Islet of Langerhans (tissue), 1 donor: ENCODE results near the gene LCORL.
A peak's percentile ranks its signal among the peaks of the same experiment; 100 is the strongest.

Experiments used
- FAIRE-seq: peaks from one replicate; lab custom pipeline; 2011; peaks lifted over from hg19 to GRCh38; lab: Jason Lieb, UNC

The LCORL gene

DNA sequence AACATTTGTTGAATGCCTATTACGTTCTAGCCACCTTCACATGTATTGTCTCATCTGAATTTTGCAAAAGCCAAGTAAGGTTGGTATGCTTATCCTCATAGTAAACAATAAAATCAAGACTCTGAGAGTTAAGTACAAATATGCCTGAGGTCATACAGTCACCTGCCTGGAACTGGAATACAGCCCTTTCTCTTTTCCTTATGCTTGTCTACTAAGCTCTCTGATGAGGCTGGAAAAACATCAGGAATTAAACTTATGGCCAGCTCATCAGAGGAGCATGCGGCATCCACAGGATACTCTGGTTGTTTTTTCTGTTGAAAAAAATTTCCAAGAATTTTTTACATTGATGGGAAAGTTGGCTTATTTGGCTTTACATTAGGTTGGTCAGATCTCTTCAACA, 175.3 kb downstream of the LCORL start:
- no peak for FAIRE-seq

DNA sequence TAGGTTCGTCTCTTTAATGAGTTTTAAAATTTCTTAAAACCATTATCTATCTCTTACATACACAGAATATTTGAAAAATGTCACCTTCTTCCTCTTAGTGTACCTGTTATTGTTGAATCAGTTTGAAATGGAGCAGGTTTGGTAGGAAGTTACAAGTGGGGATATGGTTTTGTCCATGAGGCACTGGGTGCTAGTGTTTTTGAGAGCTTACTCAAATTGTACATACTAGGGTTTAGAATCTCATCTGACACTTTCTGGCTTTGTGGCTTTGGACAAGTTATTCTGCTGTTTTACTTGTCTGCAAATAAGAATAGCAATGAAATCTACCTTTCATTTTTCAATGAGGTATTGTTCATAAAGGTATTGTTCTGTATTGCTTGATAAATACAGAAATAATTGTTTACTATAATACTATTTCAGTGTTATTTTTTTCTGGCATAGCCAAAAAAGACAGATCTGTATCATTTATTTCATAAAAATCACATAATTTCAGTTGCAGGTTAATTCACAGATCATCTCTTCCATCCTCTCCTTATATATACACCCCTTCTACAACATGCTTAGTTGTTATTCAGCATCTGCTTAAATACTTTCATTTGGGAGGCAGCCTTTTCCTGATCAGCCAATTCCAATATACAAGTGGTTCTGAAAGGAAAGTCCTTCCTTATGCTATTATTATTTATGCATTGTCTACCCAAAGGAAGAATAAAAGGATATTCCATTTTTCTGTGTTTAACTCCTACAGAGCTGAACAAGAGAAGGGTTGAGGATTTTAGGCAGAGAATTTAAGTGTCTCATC, 197.5 kb downstream of the LCORL start:
- FAIRE-seq = no peak

GRCh38 chr4:17817027-17817426, 204.5 kb downstream of the LCORL start:
- FAIRE-seq = peak; percentile 97

- FAIRE-seq = no peak
Measured at GRCh38 chr4:17816142-17816541, 205.4 kb downstream of the LCORL start.

DNA sequence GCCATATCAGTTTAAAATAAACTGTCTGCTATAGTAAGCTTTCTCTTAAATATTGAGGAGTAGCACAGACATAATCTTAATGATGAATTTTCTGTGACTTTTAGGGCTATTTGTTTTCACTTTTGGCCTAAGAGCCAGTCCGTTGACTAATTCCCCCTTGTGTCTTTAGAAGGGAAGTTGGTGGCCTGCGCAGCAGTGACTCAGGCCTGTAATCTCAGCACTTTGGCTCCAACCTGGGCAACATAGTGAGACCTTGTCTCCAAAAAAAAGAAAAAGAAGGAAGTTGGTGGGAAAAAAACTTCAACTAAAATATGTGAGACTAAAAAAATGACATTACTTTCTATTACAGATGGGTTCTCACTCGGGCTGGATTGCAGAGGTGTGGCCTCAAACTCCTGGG, 207.4 kb downstream of the LCORL start:
- FAIRE-seq = no peak

DNA sequence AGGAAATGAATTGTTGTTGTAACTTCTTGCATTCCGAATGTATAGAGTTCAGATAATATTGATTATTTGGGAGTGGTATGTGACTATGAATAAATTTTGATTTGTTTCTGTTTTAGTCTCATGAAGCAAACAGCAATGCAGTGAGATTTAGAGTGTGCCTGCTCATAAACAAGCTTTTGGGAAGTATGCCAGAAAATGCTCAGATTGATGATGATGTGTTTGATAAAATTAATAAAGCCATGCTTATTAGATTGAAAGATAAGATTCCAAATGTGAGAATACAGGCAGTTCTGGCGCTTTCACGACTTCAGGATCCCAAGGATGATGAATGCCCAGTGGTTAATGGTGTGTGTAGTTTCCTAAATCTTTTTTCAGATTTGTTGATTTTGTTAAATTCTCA, 208.8 kb downstream of the LCORL start:
- no peak for FAIRE-seq

DNA sequence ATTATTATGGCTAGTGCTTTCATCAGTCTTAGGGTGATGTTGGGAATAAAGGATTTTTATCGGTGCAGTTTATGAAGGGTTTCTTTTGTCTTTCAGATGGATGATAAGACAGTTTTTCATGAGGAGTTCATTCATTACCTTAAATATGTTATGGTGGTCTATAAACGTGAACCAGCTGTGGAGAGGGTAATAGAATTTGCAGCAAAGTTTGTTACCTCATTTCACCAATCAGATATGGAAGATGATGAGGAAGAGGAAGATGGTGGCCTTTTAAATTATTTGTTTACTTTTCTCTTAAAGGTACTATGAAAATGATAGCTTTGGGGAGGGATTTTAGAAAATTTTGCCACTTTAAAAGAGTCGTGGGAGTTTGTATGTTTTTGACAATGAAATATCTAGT, 209.4 kb downstream of the LCORL start:
- no peak for FAIRE-seq

DNA sequence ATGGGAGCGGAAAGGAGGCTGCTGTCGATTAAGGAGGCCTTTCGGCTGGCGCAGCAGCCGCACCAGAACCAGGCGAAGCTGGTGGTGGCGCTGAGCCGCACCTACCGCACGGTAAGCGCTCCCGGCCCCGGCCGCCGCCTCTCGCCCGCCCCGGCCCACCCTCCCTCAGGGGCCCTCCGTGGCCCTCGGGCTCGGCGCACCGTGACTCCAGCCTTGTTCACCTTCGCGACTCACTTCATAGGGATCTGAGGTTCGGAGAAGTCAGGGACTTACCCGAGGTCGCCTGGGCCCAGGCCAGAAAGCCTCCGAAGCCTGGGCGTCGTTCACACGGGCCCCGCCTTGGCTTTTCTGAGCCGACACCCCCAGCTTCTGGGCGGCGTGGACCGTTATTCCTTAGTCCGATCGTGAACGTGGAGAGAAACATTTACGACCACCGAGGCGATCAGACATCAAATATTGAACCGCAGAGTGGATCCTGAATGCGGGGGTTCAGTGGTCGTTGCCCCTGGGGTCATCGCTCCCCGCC, 210.4 kb downstream of the LCORL start:
- FAIRE-seq = no peak

- FAIRE-seq = peak; percentile 45
Measured at GRCh38 chr4:17810260-17811077, 211.1 kb downstream of the LCORL start, which contains the start of the genes DCAF16 and NCAPG. Gene DCAF16 (minus strand): TSS chr4:17810757. CDS start chr4:17804141, 6,616 bp downstream. Gene NCAPG (plus strand): TSS chr4:17810979. CDS start chr4:17811078, 99 bp downstream.

- FAIRE-seq = no peak
Measured at GRCh38 chr4:17809667-17810066, 211.9 kb downstream of the LCORL start.

DNA sequence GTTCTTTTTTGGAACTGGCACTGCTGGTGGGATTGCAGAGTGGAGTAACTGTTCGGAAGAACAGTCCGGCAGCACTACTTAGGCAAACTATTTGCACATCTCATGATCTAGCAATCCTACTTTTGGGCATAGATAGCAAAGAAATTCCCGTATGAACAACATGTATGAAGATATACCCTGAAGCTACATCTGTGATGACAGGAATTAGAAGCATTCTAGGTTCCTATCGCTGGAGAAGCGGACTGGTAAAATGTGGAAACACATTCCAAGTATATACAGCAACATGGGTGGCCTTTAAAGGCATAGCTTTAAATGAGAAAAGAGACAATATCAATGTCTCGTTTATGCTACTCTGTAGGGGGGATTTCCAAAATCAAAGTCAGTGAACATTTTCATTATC, 214.1 kb downstream of the LCORL start:
- FAIRE-seq = no peak

GRCh38 chr4:17805580-17806155, 215.9 kb downstream of the LCORL start:
- FAIRE-seq = no peak

DNA sequence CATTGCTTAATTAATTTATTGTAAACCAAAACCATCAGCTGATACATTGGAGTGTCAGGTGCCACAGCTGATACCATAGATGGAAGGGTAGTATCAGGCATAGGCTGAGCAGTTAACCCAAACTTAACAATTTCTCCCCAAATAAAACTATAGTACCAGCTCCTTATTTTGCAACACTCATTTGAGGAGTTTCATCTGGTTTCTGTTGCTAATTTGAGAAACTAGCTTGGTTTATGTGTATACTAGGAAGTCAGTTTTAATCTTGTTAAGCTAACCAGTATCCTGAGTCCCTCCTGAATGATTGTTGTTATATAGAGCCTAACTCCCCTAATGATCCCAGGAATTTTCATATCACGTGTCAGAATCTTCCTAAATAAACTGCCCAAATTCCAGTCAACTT, 223.7 kb downstream of the LCORL start:
- FAIRE-seq = no peak

DNA sequence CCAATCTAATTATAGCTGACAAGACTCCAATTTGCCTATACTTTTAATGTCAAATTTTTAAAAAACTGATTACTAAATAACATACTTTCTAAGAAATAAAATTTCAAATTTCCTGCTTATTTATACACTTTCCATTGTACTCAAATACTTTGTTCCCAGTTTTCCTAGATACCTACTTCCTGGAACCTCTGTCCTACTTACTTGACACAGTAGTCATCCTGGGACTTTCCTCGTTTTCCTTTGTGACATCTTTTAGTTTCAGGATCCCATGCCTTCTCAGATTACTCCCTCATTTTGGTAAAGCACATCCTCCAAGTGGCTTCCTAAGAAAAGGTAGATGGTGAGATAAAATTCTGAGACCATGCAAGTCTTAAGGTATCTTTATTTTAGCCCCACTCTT, 226.8 kb downstream of the LCORL start:
- FAIRE-seq = peak; percentile 24
